Stimulated activated CD4-positive, alpha-beta T cell treated with anti-CD3 and anti-CD28 coated beads, Interleukin-4, amount 100 ng/mL, for 24 hours (primary cell): ENCODE data around the gene EIF2B2.

ENCODE experiments used
- DNase-seq: peaks from one replicate; pipeline ENCODE4 v3.0.0-alpha.2; 2020

EIF2B2 gene

DNA sequence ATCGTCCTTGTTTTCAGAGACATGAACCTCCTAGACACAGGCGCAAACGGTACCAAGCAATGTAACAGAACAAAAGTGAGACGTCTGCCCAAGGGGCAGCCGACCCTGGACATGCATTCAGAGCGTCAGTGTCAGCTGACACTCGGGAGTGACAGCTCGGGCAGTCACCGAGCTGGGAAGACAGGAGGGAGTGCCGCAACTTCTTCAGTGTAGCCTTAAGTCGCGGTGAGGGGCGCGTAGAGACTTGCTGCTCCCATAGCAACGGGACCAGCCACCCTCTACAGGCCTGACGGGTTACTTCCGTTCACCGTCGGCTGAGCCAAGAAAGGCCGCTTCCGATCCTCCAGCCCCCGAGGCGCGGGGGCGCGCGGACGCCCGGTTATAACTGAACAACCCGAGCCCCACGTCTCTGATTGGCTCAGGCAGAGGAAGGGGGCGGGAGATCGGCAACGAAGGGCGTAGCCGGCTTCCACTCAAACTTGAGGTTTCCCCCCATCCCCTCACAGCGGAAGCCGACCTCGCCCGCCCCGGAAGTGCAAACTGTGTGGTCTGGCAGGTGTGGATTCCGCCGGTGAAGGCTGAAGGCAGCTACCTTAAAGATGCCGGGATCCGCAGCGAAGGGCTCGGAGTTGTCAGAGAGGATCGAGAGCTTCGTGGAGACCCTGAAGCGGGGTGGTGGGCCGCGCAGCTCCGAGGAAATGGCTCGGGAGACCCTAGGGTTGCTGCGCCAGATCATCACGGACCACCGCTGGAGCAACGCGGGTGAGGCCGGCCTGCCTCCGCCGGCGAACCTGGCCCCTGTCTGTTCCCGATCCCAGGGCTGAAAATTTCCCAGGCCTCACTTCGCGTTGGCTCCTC is at the start of gene EIF2B2:
EIF2B2 (plus strand) TSS at position 530 of the 858 bp plus-strand sequence; CDS start at position 600, 70 bp downstream.
- DNase-seq, result peak; percentile 99

DNA sequence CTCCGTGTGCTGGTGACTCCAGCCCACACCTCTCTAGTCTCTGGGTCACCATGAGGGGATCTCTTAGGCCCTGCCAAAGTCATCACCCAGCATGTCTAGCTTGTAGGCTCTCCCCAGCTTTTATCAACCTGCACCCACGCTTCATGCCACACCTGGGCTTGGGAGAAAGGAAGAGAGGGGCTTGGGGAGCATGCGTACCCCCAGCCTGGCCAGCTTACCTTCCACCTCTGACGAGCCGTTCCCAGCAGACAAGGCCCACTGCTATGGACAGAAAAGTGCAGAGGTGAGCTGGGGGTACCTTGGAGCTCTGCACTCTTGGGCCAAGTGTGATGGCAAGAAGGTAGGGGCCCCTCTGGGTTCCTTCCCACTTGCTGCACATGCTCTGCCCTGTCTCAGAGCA is 49.0 kb upstream of the EIF2B2 start:
- DNase-seq, result no peak

DNA sequence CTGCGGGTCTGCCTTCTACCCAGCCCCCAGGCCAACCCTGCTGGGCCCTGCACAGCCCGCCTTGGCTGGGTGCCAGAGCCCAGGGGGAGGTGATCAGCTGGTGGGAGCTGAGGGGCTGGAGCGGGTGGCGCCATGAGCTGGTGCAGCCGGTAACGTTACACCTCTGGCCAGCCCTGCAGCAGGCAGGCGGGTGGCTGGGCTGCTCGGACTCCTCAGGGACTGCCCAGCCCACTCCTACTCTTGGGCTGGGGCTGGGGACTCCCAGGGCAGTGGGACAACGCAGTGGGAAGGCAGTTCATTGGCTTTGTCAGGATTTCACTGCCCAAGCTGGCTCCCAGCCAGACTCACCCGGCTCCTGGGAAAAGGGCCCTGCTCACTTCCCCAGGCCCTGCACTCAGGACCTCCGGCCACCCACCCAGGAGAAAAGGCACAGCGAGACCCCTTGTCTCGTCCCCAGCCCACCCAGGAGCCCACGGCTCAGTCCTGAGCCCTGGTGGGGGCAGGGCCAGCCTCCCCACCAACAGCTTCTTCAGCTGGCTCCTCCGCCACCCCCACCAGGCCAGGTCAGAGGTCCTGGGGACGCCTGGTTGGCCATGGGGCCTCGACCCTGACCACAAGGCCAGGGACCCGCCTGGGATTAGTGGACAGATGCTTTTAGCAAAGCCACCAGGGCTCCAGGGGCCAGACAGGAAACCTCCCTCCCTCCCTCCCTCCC is 48.3 kb upstream of the EIF2B2 start:
- no peak for DNase-seq

DNA sequence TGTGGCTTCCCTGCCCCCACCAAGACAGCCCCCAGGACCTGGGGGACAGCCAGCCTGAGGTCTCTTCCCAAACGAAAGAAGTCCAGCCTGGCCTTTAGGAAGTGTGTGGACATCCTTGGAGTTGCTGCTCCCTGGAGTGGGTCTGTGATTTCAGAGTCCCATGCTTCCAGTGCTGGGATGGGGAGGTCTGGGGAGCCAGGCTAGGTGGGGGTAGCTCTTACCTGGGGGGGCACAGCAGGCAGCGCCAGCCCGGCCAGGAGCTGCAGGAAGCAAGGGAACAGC is 47.8 kb upstream of the EIF2B2 start:
- no peak for DNase-seq

DNA sequence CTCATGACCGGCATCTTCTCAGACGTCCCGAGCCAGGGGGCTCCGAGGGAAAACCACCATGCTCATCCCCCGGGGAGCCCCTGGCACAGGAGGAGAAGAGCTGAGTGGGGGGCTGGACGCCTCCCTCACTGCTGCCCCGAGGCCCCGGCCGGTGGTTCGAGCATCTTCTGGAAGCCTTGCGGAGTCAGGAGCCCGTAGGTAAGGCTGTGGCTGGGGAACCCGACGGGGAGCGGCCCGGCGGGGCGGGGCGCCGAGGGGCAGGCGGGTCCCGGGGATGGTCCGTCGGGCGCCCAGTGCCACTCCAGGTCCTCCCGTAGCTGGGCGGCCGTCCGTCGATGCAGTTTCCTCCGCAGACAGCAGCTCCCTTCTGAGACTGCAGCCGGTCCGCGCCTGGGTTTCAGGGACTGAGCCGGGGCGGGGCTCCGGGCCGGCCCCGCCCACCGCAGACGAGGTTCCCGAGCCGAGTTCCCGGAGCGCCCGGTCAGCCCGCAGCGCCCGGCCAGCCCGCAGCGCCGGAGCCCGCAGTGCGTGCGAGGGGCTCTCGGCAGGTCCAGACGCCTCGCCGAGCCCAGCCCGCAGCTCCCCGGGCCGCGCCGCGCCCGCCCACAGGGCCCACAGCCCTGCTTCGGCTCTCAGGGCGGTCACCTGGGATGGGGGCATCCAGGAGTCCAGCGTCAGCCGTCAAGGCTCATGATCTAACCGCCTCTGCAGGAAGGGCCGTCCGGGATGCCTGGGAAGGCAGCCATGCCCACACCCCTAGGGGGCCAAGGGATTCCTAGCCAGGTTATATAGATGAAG is 47.3 kb upstream of the EIF2B2 start, which contains the start of gene PGF:
PGF (minus strand) TSS at position 369 of the 798 bp plus-strand sequence; CDS start at position 14, 355 bp downstream.
- peak; percentile 24 for DNase-seq

DNA sequence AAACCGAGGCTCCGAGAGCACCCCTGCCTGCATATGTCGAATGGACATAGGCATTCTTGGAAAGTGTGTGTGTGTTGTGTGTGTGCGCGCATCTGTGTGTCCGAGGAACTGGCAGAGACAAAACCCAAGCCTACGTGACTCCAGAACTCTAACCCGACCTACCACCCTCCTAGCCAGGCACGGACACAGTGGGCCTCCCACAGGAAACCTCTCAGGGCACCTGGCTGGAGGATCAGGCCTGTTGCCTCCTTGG is 46.8 kb upstream of the EIF2B2 start:
- DNase-seq, result no peak

DNA sequence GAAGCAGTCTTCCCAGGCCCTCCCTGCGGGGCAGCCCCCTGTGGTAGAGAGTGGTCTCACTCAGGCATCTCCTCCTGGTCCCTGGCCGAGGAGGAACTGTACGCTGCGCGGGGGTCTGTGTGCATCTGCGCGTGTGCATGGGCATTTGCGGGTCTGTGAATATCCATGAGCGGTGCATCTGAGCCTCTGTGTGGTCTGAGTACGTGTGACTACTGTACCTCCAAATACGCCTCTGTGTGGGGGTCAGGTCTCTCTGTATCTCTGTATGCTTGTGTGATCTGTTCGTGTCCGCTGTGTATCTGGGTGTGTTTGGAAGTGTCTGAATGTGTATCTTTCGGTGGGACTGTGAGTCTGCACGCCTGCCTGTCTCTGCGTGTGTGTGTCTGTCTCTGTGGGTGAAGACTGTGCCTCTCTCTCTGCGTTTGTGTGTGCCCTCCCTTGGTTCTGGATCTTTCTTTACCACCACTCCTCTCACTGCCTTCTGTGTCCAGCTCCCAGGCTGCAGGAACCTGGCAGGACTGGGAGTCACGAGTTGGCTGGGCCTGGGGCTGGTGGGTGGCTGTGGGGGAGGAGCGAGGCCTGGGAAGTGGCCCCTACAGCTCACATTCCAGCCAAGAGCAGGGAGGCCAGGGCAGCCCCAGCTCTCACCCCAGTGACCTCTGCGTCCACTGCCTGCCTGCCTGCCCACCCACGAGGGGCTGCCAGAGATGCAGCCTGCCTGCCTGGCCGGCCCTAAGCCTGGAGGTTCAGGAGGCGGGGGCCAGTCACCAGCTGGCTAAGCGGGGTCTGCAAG is 46.2 kb upstream of the EIF2B2 start:
- DNase-seq, result no peak

GRCh38 chr14:74959596-74960180 is 43.0 kb upstream of the EIF2B2 start:
- no peak for DNase-seq

- DNase-seq, result no peak
Observed at GRCh38 chr14:74960736-74961135, 42.0 kb upstream of the EIF2B2 start.

GRCh38 chr14:74961238-74961911 is 41.3 kb upstream of the EIF2B2 start:
- no peak for DNase-seq

DNA sequence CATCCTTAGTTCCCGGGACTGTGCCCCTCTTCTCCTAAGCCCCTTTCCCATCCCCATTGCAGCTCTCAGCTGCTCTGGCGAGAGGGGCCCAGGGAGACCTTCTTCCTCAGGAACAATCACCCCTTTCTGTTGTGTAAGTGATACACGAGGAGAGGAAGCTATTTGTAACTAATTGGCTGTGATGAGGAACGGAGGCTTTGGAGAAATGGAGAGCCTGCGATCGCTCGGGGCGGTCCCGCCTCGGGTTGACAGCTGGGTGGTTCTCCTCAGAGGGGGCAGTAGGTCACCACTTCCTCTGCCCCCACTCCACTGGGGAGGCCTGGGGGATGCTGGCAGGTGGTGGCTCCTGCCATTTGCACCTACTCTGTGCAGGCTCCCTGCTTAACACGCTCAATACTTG is 40.7 kb upstream of the EIF2B2 start:
- no peak for DNase-seq

- DNase-seq, result no peak
Observed at GRCh38 chr14:74962493-74962892, 40.2 kb upstream of the EIF2B2 start.

GRCh38 chr14:74963178-74963704 is 39.5 kb upstream of the EIF2B2 start:
- DNase-seq, result no peak

DNA sequence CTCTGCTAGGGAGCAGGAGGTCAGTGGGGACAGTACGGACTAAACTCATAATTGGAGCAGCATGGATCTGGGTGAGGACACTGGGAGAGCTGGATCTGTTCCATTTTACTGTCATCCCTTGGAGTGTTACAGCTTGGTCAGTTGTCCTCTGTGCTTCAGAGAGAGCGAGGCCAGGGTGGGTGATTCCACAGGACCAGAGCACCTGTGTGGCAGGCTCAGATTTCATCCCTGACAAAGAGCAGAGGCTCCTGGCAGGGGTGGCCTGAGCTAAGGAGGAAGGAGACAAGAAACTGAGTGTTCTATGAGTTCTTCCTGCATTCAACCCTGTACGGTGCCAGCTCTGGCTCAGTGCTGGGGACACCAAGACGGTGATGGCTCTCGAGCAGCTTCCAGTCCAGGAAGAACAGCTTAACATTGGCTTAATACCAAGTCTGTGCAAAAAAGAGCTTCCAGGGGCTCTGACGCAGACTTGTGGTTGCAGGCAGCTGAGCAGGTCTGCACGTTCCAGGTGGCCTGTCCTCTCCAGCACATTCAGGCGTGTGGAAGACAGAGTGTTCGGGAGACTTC is 38.9 kb upstream of the EIF2B2 start:
- DNase-seq, result no peak

GRCh38 chr14:74964787-74965485 is 37.8 kb upstream of the EIF2B2 start:
- DNase-seq, result no peak

DNA sequence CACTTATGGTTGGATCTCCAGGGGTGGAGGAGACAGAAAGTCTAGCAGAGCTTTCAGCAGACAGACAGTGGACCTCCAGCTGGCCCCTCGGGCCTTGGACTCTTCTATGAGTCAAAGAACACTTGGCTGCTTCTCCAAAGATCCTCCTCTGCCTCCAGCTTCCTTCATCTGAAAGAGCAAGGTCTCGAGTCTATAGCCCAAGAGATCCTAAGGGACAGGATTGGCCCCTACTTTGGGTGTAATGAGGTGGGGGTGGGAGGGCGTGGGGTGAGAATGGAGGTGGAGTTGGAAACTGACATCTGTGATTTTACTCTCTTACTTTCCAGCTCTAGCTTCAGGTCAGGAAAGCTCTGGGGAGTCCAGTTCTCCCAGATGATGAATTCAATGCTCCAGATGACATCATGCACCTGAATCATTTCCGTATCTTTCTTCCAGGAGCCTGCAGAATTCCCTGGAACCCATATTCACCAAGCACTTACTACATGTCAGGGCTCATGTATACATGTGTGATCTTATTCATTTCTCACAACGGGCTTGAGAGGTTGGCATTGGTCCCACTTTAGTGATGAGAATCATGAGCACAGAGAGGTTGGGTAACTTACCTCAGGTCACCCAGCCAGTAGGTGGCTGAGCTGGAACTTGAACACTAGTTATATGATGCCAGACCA is 37.1 kb upstream of the EIF2B2 start:
- DNase-seq, result no peak

GRCh38 chr14:74968811-74969210 is 33.9 kb upstream of the EIF2B2 start:
- no peak for DNase-seq

DNA sequence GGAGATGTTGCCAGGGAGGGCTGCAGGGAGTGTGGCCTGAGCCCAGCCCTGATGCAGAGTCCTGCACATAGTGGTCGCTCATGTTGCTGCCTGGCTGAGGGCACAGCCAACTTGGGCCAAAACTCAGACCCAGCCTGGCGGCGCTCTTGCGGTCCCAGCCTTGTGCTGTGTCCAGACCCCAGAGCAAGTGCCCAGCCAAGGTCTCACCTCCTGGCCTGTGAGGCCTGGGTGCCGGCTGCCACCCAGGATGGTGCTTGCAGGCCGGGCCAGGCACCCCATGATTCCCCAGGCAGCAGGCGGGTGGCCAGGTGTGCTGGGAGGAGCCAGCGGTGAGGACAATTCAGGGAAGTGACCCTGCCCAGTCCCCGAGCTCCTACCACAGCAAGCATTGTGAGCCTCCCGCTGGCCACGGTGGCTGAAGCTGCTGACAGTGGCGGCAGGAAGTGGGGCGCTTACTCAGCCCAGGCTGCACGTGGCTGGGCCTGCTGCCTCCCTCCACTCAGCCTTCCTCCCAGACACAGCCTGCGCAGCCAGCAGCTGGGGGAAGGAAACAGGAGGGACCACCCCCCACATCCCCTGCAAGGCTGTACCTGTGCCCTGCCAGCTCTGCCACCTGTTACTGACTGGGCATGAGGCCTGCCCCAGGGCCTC is 29.6 kb upstream of the EIF2B2 start:
- DNase-seq, result no peak

- DNase-seq, result no peak
Observed at GRCh38 chr14:74973905-74974363, 28.8 kb upstream of the EIF2B2 start.
